K562 (cell line): ENCODE measurements around the gene GAK. TPM values are rescaled to one million over a fixed set of nuclear protein-coding genes. Genes with fewer than 3 reads are reported as not detected.

Experiments
- ATAC-seq: fragments of 200-7000 bp; cut with Tn5 transposase; 3 replicates; pipeline ENCODE4 v1.9.1; 2020; ENCODE audit warnings: moderate library complexity
- BruUV-seq: library from RNA; stranded (reverse); fragments of 400-500 nt; replicated peaks from 2 replicates; lab custom pipeline; 2021; lab: Mats Ljungman, UMichigan
- CTCF ChIA-PET: fragments of 300-600 bp; formaldehyde crosslinking; extraction: SDS; loops from one replicate; lab custom pipeline; 2021; ENCODE audit warnings: low intra/inter-chr PET ratio; lab: Yijun Ruan, JAX
- POLR2A ChIA-PET: fragments of 300-600, 350-650 bp; sonication (Branson Sonifier 250); formaldehyde crosslinking; extraction: SDS; loops from one replicate; lab custom pipeline; 2021; ENCODE audit warnings: antibody characterized with exemption, inconsistent platforms; lab: Yijun Ruan, JAX
- DNase-seq, 4 experiments: peaks; one replicate each; pipeline versions ENCODE4 v3.0.0 to v3.0.0-alpha.2; 2011 to 2018; ENCODE audit warnings: low spot score in 3 of 4, mixed read lengths in 3 of 4; ENCODE audit errors: extremely low read depth in 1 of 4
- FAIRE-seq: peaks from 2 replicates; lab custom pipeline; 2011; peaks lifted over from hg19 to GRCh38; lab: Jason Lieb, UNC
- H2AFZ ChIP-seq: 2 replicates; pipeline ENCODE4 v1.6.0; 2011; ENCODE audit warnings: low read depth, low read length, control low read depth, inconsistent platforms
- H3K27ac ChIP-seq: fragments of 200-600 bp; 3 replicates; pipeline ENCODE4 v1.8.0; 2011; ENCODE audit warnings: low read depth, mild to moderate bottlenecking, control low read depth, inconsistent platforms, low read length, moderate library complexity, mixed read lengths; ENCODE audit errors: extremely low read depth
- H3K27me3 ChIP-seq, 2 experiments: fragments of 300-600 bp in 1 of 2; 2 replicates in 1 of 2; 3 replicates in 1 of 2; pipeline versions ENCODE4 v1.6.0 to v1.8.0; 2011; ENCODE audit warnings: inconsistent platforms in 2 of 2, low read length in 2 of 2, mild to moderate bottlenecking in 1 of 2, mixed read lengths in 1 of 2, moderate library complexity in 1 of 2; ENCODE audit not compliant: control insufficient read depth in 2 of 2, insufficient read depth in 2 of 2
- H3K36me3 ChIP-seq: fragments of 300-600 bp; 3 replicates; pipeline ENCODE4 v1.8.0; 2011; ENCODE audit warnings: mild to moderate bottlenecking, low read length, inconsistent platforms; ENCODE audit not compliant: control insufficient read depth, insufficient read depth
- H3K4me1 ChIP-seq, 2 experiments: fragments of 200-600 bp in 1 of 2; replicated peaks in 1 of 2; 2 replicates in 1 of 2; 3 replicates in 1 of 2; pipeline versions ENCODE4 v1.5.1 to v1.8.0; 2011; ENCODE audit warnings: inconsistent platforms in 2 of 2, low read length in 2 of 2, mild to moderate bottlenecking in 1 of 2, mixed read lengths in 1 of 2, moderate library complexity in 1 of 2; ENCODE audit not compliant: control insufficient read depth in 2 of 2, insufficient read depth in 2 of 2
- H3K4me2 ChIP-seq: 2 replicates; pipeline ENCODE4 v1.6.1; 2011; ENCODE audit warnings: low read length, control low read depth, inconsistent platforms, mixed read lengths; ENCODE audit not compliant: insufficient read depth
- H3K4me3 ChIP-seq: fragments of 200-600 bp; sonication (generic), shearing (Covaris generic); 2 replicates; pipeline ENCODE4 v1.5.1; 2016; ENCODE audit warnings: control low read depth, inconsistent platforms
- H3K79me2 ChIP-seq: fragments of 200-600 bp; 3 replicates; pipeline ENCODE4 v1.8.0; 2011; ENCODE audit warnings: low read length, inconsistent platforms; ENCODE audit not compliant: control insufficient read depth, insufficient read depth
- H3K9ac ChIP-seq, 2 experiments: 2 replicates each; pipeline versions ENCODE4 v1.6.0 to v1.6.1; 2011; ENCODE audit warnings: low read depth in 2 of 2, low read length in 2 of 2, control low read depth in 1 of 2, inconsistent platforms in 1 of 2, mild to moderate bottlenecking in 1 of 2, mixed read lengths in 1 of 2; ENCODE audit not compliant: insufficient read depth in 1 of 2
- H3K9me1 ChIP-seq: one replicate; pipeline ENCODE4 v1.6.0; 2011; ENCODE audit warnings: inconsistent platforms, mild to moderate bottlenecking, low read length, moderate library complexity; ENCODE audit not compliant: control insufficient read depth, insufficient read depth
- H3K9me3 ChIP-seq: replicated peaks from 2 replicates; pipeline ENCODE4 v1.5.1; 2011; ENCODE audit warnings: low read depth, low read length, inconsistent platforms; ENCODE audit not compliant: control insufficient read depth, insufficient read depth
- H4K20me1 ChIP-seq: replicated peaks from 2 replicates; pipeline ENCODE4 v1.6.1; 2011; ENCODE audit warnings: low read length, inconsistent platforms, mixed read lengths; ENCODE audit not compliant: control insufficient read depth, insufficient read depth
- ATF1 ChIP-seq, 2 experiments: fragments of 450-650 bp in 1 of 2; IDR thresholded peaks; 2 replicates each; pipeline ENCODE4 v1.6.1; 2016; ENCODE audit warnings: missing compliant biosample characterization in 1 of 2, missing genetic modification characterization in 1 of 2
- CTCF ChIP-seq, 3 experiments: IDR thresholded peaks in 2 of 3; conservative IDR thresholded peaks in 1 of 3; 2 replicates each; pipeline ENCODE4 v1.5.1; 2011 to 2012; ENCODE audit warnings: low read length in 3 of 3, mild to moderate bottlenecking in 3 of 3, control low read depth in 2 of 3, improper control_type of control experiment in 1 of 3, inconsistent platforms in 1 of 3, low read depth in 1 of 3, mixed read lengths in 1 of 3, moderate library complexity in 1 of 3; ENCODE audit not compliant: insufficient read depth in 2 of 3
- E2F6 ChIP-seq, 2 experiments: IDR thresholded peaks; 2 replicates each; pipeline ENCODE4 v1.6.1; 2011; ENCODE audit warnings: borderline replicate concordance in 1 of 2, control low read depth in 1 of 2, low read depth in 1 of 2, low read length in 1 of 2, mild to moderate bottlenecking in 1 of 2, mixed read lengths in 1 of 2, moderate library complexity in 1 of 2; ENCODE audit not compliant: insufficient read depth in 1 of 2, insufficient read length in 1 of 2, poor library complexity in 1 of 2, severe bottlenecking in 1 of 2; ENCODE audit errors: extremely low read depth in 1 of 2
- HEY1 ChIP-seq: fragments of 250-450 bp; sonication (Bioruptor Pico); IDR thresholded peaks from 2 replicates; pipeline ENCODE4 v1.5.0; 2020; ENCODE audit warnings: mild to moderate bottlenecking, moderate library complexity, borderline replicate concordance
- KDM5B ChIP-seq: fragments of 200-600 bp; sonication (generic); IDR thresholded peaks from 2 replicates; pipeline ENCODE4 v1.6.1; 2012; ENCODE audit warnings: low read depth, mild to moderate bottlenecking, moderate library complexity, low read length, control low read depth, inconsistent platforms; ENCODE audit not compliant: insufficient replicate concordance
- POLR2G ChIP-seq: fragments of 200-400 bp; formaldehyde crosslinking; IDR thresholded peaks from 2 replicates; pipeline ENCODE4 v1.6.1; 2017; ENCODE audit warnings: low read depth, mild to moderate bottlenecking, antibody characterized with exemption, low read length, moderate library complexity
- RAD21 ChIP-seq, 2 experiments: fragments of 250-450 bp in 1 of 2; fragments of 450-650 bp in 1 of 2; sonication (Bioruptor Pico) in 1 of 2; formaldehyde crosslinking in 1 of 2; IDR thresholded peaks in 1 of 2; conservative IDR thresholded peaks in 1 of 2; 2 replicates each; pipeline versions ENCODE4 v1.4.0 to v1.8.0; 2020 to 2022; ENCODE audit warnings: mild to moderate bottlenecking in 2 of 2, moderate library complexity in 1 of 2
- RFX1 ChIP-seq: fragments of 450-650 bp; IDR thresholded peaks from 2 replicates; pipeline ENCODE4 v1.6.1; 2016; ENCODE audit warnings: mild to moderate bottlenecking, moderate library complexity
- WGBS: fragments of 100-300 bp; shearing (Covaris generic); methylation state at CpG from one replicate; pipeline ENCODE4 v1.1.6; 2016; ENCODE audit warnings: low coverage, mixed read lengths; ENCODE audit not compliant: insufficient coverage; ENCODE audit errors: missing lambda C conversion rate; 5-methylcytosine and 5-hydroxymethylcytosine counted together
- in situ Hi-C: fragments of 300-500 bp; cut with MboI; formaldehyde crosslinking; loops from 4 replicates; pipeline ENCODE4 v1.15.0; 2018; ENCODE audit warnings: inconsistent platforms, mixed read lengths
- intact Hi-C: fragments of 100-400 bp; cut with micrococcal nuclease; formaldehyde crosslinking; loops from 2 replicates; pipeline ENCODE4 v1.14.2; 2022
- polyA plus RNA-seq, 8 experiments: library from polyadenylated mRNA; depleted of rRNA in 4 of 8; stranded (reverse) in 5 of 8; unstranded in 3 of 8; fragments of >200 nt; fragmentation: Nextera tagmentation in 2 of 8; fragmentation: Illumina TruSeq in 1 of 8; extraction: Ambion mirVana in 2 of 8; extraction: Trizol in 1 of 8; gene quantifications; 2 replicates each; pipeline versions ENCODE4 v1.2.1 to v1.2.3, GENCODE V29; 2011 to 2014; ENCODE audit warnings: inconsistent platforms in 1 of 8, missing spikeins in 1 of 8
- total RNA-seq, 7 experiments: library from RNA; depleted of rRNA in 6 of 7; stranded (reverse); fragments of >200 nt in 6 of 7; fragmentation: Illumina TruSeq in 2 of 7; extraction: Trizol in 2 of 7; gene quantifications; 2 replicates each; pipeline versions ENCODE4 v1.2.1 to v1.2.3, GENCODE V29; 2011 to 2021; ENCODE audit warnings: low replicate concordance in 1 of 7

Gene GAK
- total and polyA plus RNA-seq, 9 of the 15 experiments (the other 6 are each of a cell fraction or from before 2014, with no cell fraction given) = 1.3 to 102 (median 16.2) TPM

GRCh38 chr4:892780-893179, 39.3 kb downstream of the GAK start:
- TF ChIP-seq POLR2G (peak; percentile 12; the same call in 1 of the 2 replicates), RFX1 (no peak)
- peaks cover 0 to 19% of the 10 kb centered on the region in 2 experiments; a peak in 2 of 5 replicates for H3K4me1 ChIP-seq
- ChIA-PET POLR2A (no interaction called here), CTCF (no interaction called here)
- H3K4me2 ChIP-seq = no peak overlapping the region
- peaks cover under 1% of the 10 kb centered on the region; the same call in 1 of the 2 replicates for H3K9me3 ChIP-seq
- H3K36me3 ChIP-seq = peaks cover 83% of the 10 kb centered on the region; the same call in 1 of the 3 replicates
- no peaks in the 10 kb centered on the region for H3K79me2 ChIP-seq
- no peaks in the 10 kb centered on the region; the same call in 1 of the 2 replicates for H4K20me1 ChIP-seq
- intact Hi-C loops = no loop called here
- no peak overlapping the region for H3K27ac ChIP-seq
- no peaks in the 10 kb centered on the region for H3K9me1 ChIP-seq
- BruUV-seq = no TSS peak
- no peak for DNase-seq
- no peaks in the 10 kb centered on the region for H3K27me3 ChIP-seq
- 96% methylated on average over 6 of the region's 10 CpGs for WGBS
- ATAC-seq = no peak
- no peak overlapping the region for H3K4me3 ChIP-seq
- FAIRE-seq = no peak
- no peak overlapping the region for H2AFZ ChIP-seq
- H3K9ac ChIP-seq = peak overlapping the region in 1 of 2 experiments; percentile 45; a peak in 1 of 4 replicates
- in situ Hi-C loops = no loop called here

GRCh38 chr4:891747-892146, 40.4 kb downstream of the GAK start:
- H3K4me3 ChIP-seq = no peak overlapping the region
- no TSS peak for BruUV-seq
- peaks cover 81% of the 10 kb centered on the region; the same call in 2 of the 3 replicates for H3K36me3 ChIP-seq
- H3K9ac ChIP-seq = no peak overlapping the region
- H3K27ac ChIP-seq = no peak overlapping the region
- H3K9me1 ChIP-seq = no peaks in the 10 kb centered on the region
- H4K20me1 ChIP-seq = no peaks in the 10 kb centered on the region; the same call in 1 of the 2 replicates
- no peak overlapping the region for H2AFZ ChIP-seq
- FAIRE-seq (no peak), DNase-seq (peak; percentile 29 to 38 (median 30)), ATAC-seq (peak; percentile 77)
- no peak overlapping the region for H3K4me2 ChIP-seq
- H3K9me3 ChIP-seq = peaks cover 6% of the 10 kb centered on the region
- CTCF ChIA-PET = interaction anchor here (0.9 kb wide), 1 partner anchor 96 kb away, joined by 7 read pairs; no protein-coding TSS in a partner anchor
- POLR2A ChIA-PET = no interaction called here
- WGBS = 90% methylated on average over 6 of the region's 10 CpGs
- peaks cover 0 to 25% of the 10 kb centered on the region in 2 experiments; a peak in 1 of 5 replicates for H3K4me1 ChIP-seq
- in situ Hi-C loops = no loop called here
- H3K27me3 ChIP-seq = no peaks in the 10 kb centered on the region
- intact Hi-C loops = no loop called here
- H3K79me2 ChIP-seq = no peaks in the 10 kb centered on the region
- TF ChIP-seq CTCF (IDR thresholded peaks at IDR 0.05 in 2 of 3, conservative IDR thresholded peaks at IDR 0.05 in 1 of 3; ENCODE audit: insufficient read depth in 2 of 3, low read depth in 1 of 3, low read length in 3 of 3) = peak; percentile 35 to 51 (median 45)
- peak in 1 of 2 experiments; percentile 15; a peak in 1 of 4 replicates for TF ChIP-seq RAD21 (CRISPR knock-in tag; conservative IDR thresholded peaks at IDR 0.05 in 1 of 2, IDR thresholded peaks at IDR 0.05 in 1 of 2)
- no peak for TF ChIP-seq HEY1 (CRISPR knock-in tag)
- TF ChIP-seq ATF1 (CRISPR knock-in tag; IDR thresholded peaks at IDR 0.05) = no peak
- TF ChIP-seq ATF1 (tag; IDR thresholded peaks at IDR 0.05) = no peak
- peak in 1 of 2 experiments; percentile 18 for TF ChIP-seq E2F6 (IDR thresholded peaks at IDR 0.05; ENCODE audit: borderline replicate concordance in 1 of 2, extremely low read depth in 1 of 2, insufficient read depth in 1 of 2, insufficient read length in 1 of 2, low read depth in 1 of 2, low read length in 1 of 2, poor library complexity in 1 of 2, severe bottlenecking in 1 of 2)
- TF ChIP-seq KDM5B = no peak
